Stimulated activated naive CD8-positive, alpha-beta T cell treated with anti-CD3 and anti-CD28 coated beads, Interleukin-15, amount 100 ng/mL, for 72 hours (primary cell): ENCODE data around the gene MCMBP.

Experiments used
- ATAC-seq: fragments of 150-1000 bp; cut with Tn5 transposase; 2 replicates; pipeline ENCODE4 v1.10.0; 2021; ENCODE audit warnings: mild to moderate bottlenecking, moderate library complexity
- DNase-seq, 2 donors: peaks; one replicate each; pipeline ENCODE4 v3.0.0; 2021 to 2022
- H3K27ac Mint-ChIP-seq, 2 donors: one replicate each; pipeline ENCODE4 v1.8.0; 2022; ENCODE audit warnings: mild to moderate bottlenecking in 2 of 2, mixed read lengths in 2 of 2, moderate library complexity in 2 of 2
- H3K27me3 Mint-ChIP-seq: one replicate; pipeline ENCODE4 v1.8.0; 2022; ENCODE audit warnings: mixed read lengths
- H3K4me1 Mint-ChIP-seq: one replicate; pipeline ENCODE4 v1.8.0; 2022; ENCODE audit warnings: mild to moderate bottlenecking, mixed read lengths
- H3K4me3 Mint-ChIP-seq, 2 donors: one replicate each; pipeline ENCODE4 v1.8.0; 2022; ENCODE audit warnings: mild to moderate bottlenecking in 2 of 2, mixed read lengths in 2 of 2, moderate library complexity in 1 of 2
- H3K9me3 Mint-ChIP-seq, 2 donors: one replicate each; pipeline ENCODE4 v1.8.0; 2022; ENCODE audit warnings: mixed read lengths in 2 of 2

The MCMBP gene

GRCh38 chr10:119826771-119827170 is 45.9 kb downstream of the MCMBP start:
- Mint-ChIP-seq H3K4me1 (no peaks in the 10 kb centered on the region), H3K27ac (peak overlapping the region in 1 of 2 donors; percentile 47), H3K9me3 (no peaks in the 10 kb centered on the region), H3K27me3 (no peaks in the 10 kb centered on the region), H3K4me3 (no peak overlapping the region)
- DNase-seq (no peak), ATAC-seq (no peak)

- DNase-seq (no peak), ATAC-seq (no peak)
- Mint-ChIP-seq H3K4me3 (no peak overlapping the region), H3K9me3 (no peaks in the 10 kb centered on the region), H3K4me1 (no peaks in the 10 kb centered on the region), H3K27ac (no peak overlapping the region), H3K27me3 (no peaks in the 10 kb centered on the region)
These were observed 48.3 kb downstream of the MCMBP start for GRCh38 chr10:119824299-119824698.

DNA sequence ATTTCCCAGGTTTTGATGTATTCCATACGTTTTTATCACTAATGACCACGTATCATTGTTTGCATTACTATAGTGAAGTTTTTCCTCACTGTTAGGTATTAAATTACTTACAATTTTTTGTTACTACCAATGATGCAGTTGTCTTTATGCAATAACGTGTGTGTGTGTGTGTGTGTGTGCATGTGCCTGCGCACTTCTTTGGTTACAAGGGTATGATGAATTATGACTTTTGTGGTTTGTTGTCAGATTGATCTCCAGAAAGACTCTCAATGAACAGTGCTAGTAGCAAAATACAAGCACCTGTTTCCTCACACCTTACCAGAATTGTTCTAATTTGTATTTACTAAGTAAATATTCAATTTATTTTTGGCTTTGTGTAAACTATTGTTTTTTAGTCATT is 51.5 kb downstream of the MCMBP start:
- Mint-ChIP-seq H3K9me3 (no peaks in the 10 kb centered on the region), H3K27me3 (no peaks in the 10 kb centered on the region), H3K4me1 (no peaks in the 10 kb centered on the region), H3K4me3 (no peak overlapping the region), H3K27ac (no peak overlapping the region)
- DNase-seq (no peak), ATAC-seq (no peak)

DNA sequence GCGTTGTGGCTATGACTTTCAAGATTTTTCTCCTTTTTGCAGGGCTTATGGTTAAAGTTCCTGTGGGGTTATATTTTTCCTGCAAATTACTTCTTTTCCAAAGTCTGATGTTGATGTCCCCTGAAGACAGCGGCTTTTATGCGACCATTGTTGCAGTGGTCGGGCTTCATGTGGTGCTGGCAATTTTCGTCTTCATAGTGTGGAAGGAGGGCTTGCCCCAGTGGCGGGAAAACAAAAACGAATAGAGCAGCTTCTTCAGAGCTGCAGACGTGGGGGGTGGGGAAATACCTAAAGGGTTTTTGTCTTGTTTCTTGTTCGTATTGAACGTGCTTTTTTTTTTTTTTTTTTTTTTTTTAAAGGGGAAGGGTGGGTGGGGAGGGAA is 53.8 kb downstream of the MCMBP start:
- Mint-ChIP-seq H3K4me1 (peaks cover 6% of the 10 kb centered on the region), H3K4me3 (no peak overlapping the region), H3K27me3 (no peaks in the 10 kb centered on the region), H3K27ac (no peak overlapping the region), H3K9me3 (no peaks in the 10 kb centered on the region)
- no peak for ATAC-seq
- no peak for DNase-seq

DNA sequence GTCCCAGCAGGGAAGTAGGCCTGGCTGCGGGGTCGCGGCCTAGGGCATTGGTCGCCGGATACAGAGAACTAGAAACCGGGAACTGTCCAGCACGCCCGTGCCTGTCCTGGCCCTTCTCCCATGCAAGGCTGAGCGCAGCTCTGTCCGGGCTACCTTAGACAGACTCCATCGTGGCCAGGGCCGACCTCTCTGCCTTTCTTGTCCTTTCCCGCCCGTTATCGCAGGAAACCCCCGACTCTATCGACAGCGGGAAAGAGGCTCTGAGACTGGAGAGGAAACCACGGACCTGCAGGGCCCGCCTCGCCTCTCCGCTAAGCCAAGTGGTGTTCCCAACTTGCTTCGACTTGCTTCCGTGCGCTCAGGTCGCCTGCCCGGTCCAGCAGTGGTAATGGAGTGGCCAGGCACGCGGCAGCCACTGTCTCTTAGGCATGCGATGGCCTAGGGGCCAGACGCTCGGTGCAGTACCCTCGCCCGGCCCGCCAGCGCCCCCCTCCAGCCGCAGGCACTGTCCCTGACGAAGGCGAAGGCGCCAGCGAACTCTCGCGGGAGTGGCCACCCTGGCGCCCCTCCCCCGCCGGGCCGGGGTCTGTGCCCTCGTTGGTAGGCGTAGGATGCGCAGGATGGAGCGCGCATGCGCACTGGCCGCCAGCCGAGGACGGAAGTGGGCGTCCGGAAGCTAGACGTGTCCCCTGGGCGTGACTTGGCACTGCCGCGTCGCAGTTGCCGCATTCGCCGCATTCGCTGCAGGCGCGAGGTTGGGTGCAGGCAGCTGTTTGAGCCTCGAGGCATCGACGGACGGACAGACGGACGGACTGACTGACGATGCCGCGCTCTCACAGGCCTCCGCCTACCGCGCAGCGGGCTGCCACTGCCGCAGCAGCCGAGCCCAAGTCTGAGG is 54.4 kb downstream of the MCMBP start:
- DNase-seq = no peak
- Mint-ChIP-seq H3K9me3 (no peaks in the 10 kb centered on the region), H3K4me1 (peaks cover 6% of the 10 kb centered on the region), H3K4me3 (no peak overlapping the region), H3K27me3 (no peaks in the 10 kb centered on the region), H3K27ac (no peak overlapping the region)
- peak; percentile 23 for ATAC-seq

GRCh38 chr10:119815671-119816070 is 57.0 kb downstream of the MCMBP start:
- Mint-ChIP-seq H3K27ac (peak overlapping the region in 1 of 2 donors; percentile 3), H3K4me3 (no peak overlapping the region), H3K4me1 (peaks cover 6% of the 10 kb centered on the region), H3K27me3 (no peaks in the 10 kb centered on the region), H3K9me3 (no peaks in the 10 kb centered on the region)
- DNase-seq (no peak), ATAC-seq (no peak)

GRCh38 chr10:119812684-119813083 is 60.0 kb downstream of the MCMBP start:
- no peak overlapping the region for H3K4me3 Mint-ChIP-seq
- H3K4me1 Mint-ChIP-seq = peaks cover 12% of the 10 kb centered on the region
- H3K9me3 Mint-ChIP-seq = no peaks in the 10 kb centered on the region
- ATAC-seq = no peak
- DNase-seq = no peak
- no peaks in the 10 kb centered on the region for H3K27me3 Mint-ChIP-seq
- H3K27ac Mint-ChIP-seq = peak overlapping the region in 1 of 2 donors; percentile 34

DNA sequence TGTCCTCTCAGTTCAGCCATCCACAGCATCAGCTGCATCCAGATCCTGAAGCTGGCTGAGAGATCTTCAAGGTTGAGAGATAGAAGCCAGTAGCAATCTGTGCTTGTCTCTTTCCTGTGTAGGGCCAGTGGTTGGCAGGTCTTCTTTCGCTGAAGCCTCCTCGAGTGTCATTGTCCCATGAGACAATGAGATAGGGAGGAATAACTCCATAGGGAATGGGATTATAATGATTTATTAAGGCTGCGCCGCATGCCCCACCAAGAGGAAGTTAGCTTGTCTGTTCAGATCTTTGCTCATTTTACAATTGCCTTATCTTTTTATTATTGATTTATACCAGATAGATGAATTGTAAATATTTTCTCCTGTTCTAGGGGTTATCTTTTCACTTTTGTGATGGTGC is 61.5 kb downstream of the MCMBP start:
- H3K4me1 Mint-ChIP-seq = peaks cover 12% of the 10 kb centered on the region
- peak overlapping the region; percentile 19 to 67 for H3K27ac Mint-ChIP-seq
- no peaks in the 10 kb centered on the region for H3K27me3 Mint-ChIP-seq
- ATAC-seq (no peak), DNase-seq (no peak)
- H3K4me3 Mint-ChIP-seq = no peak overlapping the region
- no peaks in the 10 kb centered on the region for H3K9me3 Mint-ChIP-seq

GRCh38 chr10:119807960-119808697 is 64.5 kb downstream of the MCMBP start:
- peak in 1 of 2 donors; percentile 33 for DNase-seq
- H3K4me3 Mint-ChIP-seq = no peak overlapping the region
- no peaks in the 10 kb centered on the region for H3K27me3 Mint-ChIP-seq
- no peaks in the 10 kb centered on the region for H3K9me3 Mint-ChIP-seq
- H3K27ac Mint-ChIP-seq = peak overlapping the region; percentile 35 to 72
- H3K4me1 Mint-ChIP-seq = peaks cover 6% of the 10 kb centered on the region
- ATAC-seq = peak; percentile 98

GRCh38 chr10:119806334-119807130 is 66.1 kb downstream of the MCMBP start:
- Mint-ChIP-seq H3K4me3 (no peak overlapping the region), H3K27me3 (no peaks in the 10 kb centered on the region), H3K27ac (no peak overlapping the region), H3K9me3 (no peaks in the 10 kb centered on the region), H3K4me1 (peaks cover 6% of the 10 kb centered on the region)
- ATAC-seq = no peak
- DNase-seq = no peak

GRCh38 chr10:119805702-119806230 is 66.9 kb downstream of the MCMBP start:
- DNase-seq = no peak
- H3K4me3 Mint-ChIP-seq = no peak overlapping the region
- H3K4me1 Mint-ChIP-seq = peaks cover 6% of the 10 kb centered on the region
- no peaks in the 10 kb centered on the region for H3K9me3 Mint-ChIP-seq
- H3K27ac Mint-ChIP-seq = no peak overlapping the region
- ATAC-seq = no peak
- H3K27me3 Mint-ChIP-seq = no peaks in the 10 kb centered on the region

- ATAC-seq (no peak), DNase-seq (no peak)
- H3K9me3 Mint-ChIP-seq = no peaks in the 10 kb centered on the region
- no peak overlapping the region for H3K27ac Mint-ChIP-seq
- H3K4me1 Mint-ChIP-seq = peaks cover 6% of the 10 kb centered on the region
- H3K4me3 Mint-ChIP-seq = no peak overlapping the region
- no peaks in the 10 kb centered on the region for H3K27me3 Mint-ChIP-seq
These were observed 69.4 kb downstream of the MCMBP start for GRCh38 chr10:119803264-119803663.

- ATAC-seq = peak; percentile 45
- H3K27me3 Mint-ChIP-seq = no peaks in the 10 kb centered on the region
- H3K27ac Mint-ChIP-seq = no peak overlapping the region
- no peaks in the 10 kb centered on the region for H3K4me1 Mint-ChIP-seq
- no peak overlapping the region for H3K4me3 Mint-ChIP-seq
- DNase-seq = no peak
- H3K9me3 Mint-ChIP-seq = no peaks in the 10 kb centered on the region
These were observed 70.6 kb downstream of the MCMBP start for GRCh38 chr10:119801998-119802538.

DNA sequence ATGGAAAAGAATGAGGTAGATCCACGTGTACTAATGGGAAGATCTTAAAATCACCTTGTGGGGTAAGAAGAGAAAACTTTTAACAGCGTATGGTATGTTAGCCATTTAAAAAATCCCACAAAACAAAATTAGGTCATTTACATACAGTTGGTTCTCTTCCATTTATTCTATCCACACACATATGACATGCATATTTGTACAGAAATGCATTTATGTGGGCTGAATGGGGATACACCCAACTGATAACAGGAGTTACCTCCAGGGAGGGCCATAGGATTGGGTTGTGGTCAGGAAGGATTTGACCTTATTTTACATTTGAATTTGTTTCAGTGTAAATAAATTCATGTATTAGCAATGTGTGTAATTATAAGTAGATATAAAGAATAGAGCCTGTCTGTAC is 71.5 kb downstream of the MCMBP start:
- no peak overlapping the region for H3K27ac Mint-ChIP-seq
- no peaks in the 10 kb centered on the region for H3K4me1 Mint-ChIP-seq
- ATAC-seq = no peak
- H3K4me3 Mint-ChIP-seq = no peak overlapping the region
- no peak for DNase-seq
- H3K9me3 Mint-ChIP-seq = no peaks in the 10 kb centered on the region
- no peaks in the 10 kb centered on the region for H3K27me3 Mint-ChIP-seq

GRCh38 chr10:119796039-119796438 is 76.6 kb downstream of the MCMBP start:
- no peaks in the 10 kb centered on the region for H3K9me3 Mint-ChIP-seq
- no peak for DNase-seq
- H3K4me1 Mint-ChIP-seq = peaks cover 12% of the 10 kb centered on the region
- no peak overlapping the region for H3K27ac Mint-ChIP-seq
- no peaks in the 10 kb centered on the region for H3K27me3 Mint-ChIP-seq
- ATAC-seq = no peak
- no peak overlapping the region for H3K4me3 Mint-ChIP-seq
